TTC549 (cell line): ENCODE measurements around the gene CDH8.

ENCODE experiments used
- FAIRE-seq: peaks from 2 replicates; lab custom pipeline; 2012; peaks lifted over from hg19 to GRCh38; lab: Jason Lieb, UNC

Gene CDH8

DNA sequence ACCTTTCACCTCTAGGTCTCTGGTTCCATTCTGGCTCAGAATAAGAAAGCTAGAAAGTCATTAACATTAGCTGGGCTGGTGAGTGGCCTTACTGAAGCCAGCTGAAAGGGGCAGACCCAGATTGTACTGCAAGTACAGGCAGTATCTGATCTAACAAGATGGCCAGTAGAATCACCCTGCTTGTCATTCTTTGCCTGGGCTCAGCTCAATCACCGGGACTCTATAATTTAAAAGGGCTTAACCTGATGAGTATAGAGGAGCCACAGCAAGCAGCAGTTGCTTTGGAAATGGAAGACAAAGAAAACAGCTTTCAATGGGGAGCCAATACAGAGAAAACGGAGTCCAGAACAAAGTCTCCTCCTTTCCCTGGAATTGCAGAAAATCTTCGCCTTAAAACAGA is 13.6 kb downstream of the CDH8 start:
- FAIRE-seq: no peak

DNA sequence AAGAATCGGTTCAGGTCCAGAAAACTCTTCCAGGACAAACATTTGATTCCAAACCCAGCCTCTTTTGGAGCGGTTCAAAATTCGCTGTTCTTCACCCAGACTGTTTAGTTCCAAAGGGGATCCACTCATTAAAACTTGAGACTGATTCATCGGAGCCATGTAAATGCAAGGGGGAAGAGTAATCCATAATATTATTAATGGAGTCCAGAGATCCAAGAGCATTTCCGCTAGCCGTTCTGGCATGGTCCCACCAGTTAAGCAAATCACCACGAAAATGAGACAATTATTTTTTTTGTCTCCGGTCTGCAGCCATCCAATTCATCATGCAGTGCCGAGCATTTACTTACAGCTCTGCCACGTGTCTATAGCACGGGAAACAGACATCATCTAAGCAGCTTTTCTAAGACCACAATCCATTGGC is 15.1 kb downstream of the CDH8 start:
- no peak for FAIRE-seq

DNA sequence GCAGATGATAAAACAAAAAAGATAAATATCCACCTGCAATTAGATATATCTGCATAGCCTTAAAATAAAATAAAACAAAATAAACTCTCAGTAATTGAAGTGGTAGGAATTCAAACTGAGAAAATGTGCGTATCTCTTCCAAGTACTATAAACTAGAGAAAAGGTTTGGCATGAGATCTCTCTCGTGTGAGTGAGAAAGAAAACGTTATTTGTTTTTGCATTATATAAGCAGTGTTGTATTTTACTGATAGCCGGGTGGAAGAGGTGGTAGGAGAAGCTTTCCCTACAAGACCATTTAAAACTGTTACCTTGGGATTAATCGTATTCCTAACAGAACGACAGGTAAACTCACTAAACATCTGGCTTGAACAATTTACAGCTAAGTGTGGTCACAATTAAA is 15.6 kb downstream of the CDH8 start:
- no peak for FAIRE-seq

DNA sequence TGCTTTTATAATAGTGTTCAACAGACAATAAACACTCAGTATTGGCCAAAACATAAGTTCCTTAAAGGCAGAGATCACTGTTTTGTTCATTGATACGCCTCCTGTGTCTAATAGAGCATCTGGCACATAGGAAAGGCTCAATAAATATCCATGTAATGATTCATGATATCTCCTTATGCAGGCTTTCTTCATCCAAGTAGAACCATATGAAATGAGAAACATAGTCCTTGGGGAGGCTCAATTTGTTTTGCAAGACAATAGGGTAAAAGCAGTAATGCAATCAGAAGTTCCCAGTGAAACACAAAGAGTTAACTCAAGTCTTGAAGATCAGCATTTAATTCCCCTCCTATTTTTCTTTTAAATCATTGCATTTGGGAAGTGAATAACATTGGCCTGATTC is 16.4 kb downstream of the CDH8 start:
- FAIRE-seq: no peak

DNA sequence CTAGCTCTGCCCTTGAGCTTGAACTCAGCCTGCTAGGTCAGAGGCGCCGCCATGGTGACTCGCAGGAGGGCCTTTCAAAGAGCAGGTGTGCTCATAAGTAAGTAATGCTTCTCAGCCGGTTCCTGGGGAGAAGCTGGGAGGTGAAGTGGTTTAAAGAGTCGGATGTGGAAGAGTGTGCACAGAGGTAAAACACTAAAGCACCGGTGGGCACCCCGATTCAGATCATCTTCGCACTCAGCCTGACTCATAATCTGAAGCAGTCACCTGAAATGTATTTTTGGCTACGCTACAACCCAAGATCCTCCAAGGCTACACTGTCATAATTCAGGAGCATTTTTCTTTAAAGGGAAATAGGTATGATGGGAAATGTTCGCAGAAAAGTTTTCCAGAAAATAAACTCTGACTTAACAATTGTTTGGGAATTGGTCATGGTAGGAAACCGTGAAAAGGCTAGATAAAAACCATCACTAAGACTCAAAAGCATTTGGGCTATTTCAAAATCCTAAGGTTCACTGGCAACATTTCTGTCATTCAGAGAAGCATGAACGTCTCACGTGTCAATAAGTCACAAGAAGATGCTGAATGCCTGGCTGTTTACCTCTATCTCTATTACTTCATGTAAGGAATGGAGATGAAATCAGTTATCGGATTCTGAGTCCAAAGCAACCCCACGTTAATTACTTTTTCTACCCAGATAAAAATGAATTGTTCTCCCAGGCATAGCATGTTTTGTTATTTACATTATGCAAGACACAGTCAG is 17.8 kb downstream of the CDH8 start:
- FAIRE-seq: no peak

DNA sequence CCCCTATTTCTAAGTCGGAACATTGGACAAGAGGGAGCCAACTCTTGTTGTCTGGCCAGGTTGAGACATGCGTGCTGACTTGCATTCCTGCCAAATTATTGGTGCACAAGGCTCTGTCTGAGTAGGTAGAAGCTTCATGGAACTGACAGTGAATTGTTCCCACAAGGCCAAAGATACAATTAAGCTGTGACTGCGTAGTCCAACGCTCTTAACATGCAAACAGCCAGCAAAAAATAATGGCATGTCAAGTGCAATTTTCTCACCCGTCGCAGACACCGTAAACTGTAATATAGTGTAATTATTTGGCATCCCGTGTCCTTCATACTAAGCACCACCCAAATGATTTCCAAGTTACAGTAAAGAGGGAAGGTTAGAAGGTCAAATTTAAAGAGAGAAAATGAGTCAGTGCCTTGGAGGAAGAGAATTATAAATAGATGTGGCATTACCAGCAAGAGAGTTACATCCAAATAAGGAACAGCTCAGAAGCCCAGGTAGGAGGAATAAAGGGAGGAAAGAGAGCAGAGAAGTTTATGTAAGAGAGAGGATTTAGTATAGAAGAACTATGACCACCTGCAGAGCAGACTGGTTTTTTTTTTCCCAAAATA is 21.8 kb downstream of the CDH8 start:
- FAIRE-seq: no peak

DNA sequence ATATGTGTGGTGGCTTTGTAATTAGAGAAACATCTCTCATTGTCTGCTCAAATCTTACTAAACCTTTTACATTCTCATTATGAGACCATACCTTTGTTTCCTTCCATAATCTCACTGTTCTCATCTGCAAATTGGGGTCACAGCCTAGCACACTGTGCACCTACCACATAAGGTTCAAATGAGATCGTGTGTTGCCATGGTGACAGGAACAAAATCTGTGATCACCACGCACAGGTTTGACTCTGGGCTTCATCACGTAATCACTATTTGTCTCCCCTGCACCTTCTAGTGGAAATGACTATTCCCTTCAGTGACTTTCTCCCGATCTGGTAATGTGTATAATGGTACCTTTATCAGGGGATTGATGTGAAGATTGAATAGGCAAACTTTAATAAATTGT is 26.1 kb downstream of the CDH8 start:
- FAIRE-seq: no peak

DNA sequence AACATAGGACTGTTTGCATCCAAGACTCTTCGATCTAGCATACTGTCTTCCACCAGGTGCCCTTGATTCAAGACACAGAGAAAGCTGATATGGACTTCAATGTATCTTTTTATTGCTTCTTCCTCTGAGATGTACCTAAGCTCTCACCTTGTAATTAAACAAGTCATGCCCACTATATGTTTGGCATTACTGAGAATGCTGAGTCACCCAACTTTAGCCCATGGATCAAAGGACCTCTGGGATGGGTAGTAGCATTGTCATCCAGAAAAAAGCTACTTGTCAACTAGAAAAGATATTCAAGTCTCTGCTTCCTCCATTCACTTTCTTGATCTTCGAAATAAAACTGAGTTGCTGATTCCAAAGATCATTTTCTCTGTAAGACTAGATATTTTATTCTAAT is 37.8 kb downstream of the CDH8 start:
- no peak for FAIRE-seq

DNA sequence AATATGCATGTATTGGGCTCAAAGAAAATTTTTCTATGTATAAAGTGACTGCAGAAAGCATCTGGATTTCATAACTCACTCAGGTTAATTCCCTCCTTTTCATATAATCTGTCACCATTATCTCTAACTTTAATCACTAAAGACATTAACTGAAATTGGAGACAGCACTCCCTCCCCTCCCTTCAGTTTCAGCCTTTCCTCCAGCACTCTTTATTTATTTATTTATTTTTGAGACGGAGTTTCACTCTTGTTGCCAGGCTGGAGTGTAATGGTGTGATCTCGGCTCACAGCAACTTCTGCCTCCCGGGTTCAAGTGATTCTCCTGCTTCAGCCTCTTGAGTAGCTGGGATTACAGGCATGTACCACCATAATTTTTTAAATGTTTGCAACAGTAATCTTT is 43.1 kb downstream of the CDH8 start:
- FAIRE-seq: no peak

DNA sequence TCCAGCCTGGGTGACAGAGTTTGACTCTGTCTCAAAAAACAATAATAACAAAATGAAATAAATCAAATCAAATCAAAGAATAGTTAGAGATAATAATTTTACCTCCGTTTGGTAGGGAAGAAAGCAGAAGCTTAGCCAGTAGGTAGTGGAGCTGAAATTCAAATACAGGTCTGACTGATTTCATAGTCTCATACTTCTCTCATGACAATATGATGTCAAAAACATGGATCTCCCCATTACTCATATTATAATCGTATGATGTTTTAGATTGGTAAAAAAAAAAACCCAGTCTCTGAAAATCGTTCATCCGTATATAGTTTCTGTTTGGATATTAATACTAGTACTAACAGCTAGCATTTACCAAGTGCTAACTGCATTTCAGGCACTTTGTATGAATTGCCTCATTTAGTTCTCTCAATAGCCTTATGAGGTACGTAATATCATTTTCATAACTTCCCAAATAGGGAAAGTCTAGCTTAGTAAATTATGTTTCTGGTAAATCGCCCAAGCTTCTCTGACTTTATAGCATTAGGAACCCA is 48.7 kb downstream of the CDH8 start:
- no peak for FAIRE-seq

DNA sequence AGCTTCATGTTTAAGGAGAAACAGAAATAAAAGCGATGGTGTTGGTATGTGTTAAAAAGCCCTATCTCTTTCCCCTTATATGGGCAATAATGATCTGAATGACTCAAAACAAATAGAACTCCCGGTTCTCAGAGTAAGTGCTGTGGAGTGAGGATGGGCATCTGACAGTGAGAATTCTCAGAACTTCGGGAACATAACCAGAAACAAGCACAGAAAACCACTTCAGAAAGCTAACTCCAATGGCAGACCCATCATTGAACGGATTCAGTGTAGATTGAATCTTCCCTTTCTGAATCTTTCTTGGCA is 67.2 kb downstream of the CDH8 start:
- no peak for FAIRE-seq

DNA sequence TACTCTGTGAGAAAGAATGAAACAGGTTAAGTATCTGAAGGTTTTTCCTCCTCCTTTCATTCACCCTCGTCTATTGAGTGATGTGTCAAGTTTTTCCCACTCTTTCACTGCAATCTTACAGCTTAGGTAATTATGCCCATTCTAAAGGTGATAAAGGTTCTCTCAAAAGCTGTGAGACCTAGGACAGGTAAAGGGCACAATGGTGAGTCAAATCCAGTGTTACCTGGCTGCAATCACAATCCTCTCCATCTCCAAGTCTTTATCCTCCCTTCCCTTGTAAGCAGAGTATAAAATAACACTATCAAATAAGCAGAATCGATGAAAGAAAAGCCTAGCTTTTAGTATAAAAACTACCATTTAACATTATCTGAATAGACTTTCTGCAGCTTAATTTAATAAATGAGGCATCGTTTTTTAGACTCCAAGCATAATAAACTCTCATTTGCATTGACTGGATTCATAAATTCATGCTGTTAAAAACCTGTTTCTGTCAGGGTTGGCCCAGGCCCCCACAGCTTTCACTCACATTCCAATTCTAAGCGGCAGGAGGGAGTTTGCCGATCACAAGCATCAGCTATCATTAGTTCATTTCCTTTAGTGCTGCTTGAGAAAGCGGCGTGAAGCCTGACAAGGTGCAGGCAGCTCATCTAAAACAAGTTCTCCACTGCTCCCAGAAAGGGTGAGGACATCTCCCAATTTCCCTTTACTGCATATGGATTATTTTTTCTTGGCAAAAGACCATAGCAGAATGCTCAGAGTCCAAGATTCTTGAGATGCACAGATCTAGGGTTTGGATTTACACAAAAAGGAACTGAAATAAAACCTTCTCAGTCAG is 67.8 kb downstream of the CDH8 start:
- no peak for FAIRE-seq

DNA sequence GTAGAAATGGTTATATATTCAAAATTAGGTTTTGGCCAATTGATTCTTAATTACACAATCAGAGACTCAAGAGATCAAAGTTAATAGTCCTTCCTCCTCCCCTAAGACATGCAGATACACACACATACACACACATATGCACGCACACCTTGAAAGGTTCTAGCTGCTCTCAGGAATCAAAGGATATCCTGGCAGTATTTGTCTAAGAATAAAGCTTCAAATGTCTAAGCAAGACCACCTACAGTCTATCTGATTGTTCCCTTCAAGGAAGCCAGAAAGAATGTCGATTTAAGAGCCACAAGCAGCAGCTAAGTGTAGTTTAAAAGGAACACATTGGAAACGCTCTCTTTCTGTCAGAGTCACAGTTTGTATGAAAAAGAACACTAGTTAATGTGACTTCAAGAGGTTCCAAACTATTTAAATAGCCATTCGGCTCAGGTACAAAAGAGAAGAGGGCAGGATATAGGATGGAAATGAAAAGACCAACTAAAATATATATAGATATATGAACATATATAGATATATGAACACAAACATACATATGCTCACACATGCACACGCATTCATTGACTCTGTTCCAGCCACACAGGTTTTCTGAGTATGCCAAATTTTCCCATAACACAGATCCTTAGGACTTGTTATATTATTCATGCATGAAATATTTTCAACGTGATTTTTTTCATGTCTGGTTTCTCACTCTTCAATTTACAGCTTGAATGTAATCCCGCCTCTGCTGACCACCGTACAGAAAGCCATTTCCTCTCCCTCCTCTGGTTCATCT is 79.0 kb downstream of the CDH8 start:
- FAIRE-seq: no peak

DNA sequence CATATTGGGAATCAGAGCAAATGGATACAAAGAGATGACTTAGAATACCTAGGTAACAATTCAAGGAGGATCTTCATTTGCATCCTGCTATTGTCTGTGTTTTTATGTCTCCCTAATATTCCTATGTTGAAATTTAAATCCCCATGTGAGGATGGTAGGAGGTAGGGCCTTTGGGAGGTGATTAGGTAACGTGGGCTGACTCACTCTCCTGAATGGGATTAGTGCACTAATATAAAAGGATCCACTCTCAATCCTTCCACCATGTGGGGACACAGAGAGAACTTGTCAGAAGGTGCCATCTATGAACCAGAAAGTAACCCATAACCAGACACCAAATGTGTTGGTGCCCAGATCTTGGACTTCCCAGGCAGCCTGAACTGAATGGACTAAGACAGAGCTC is 83.4 kb downstream of the CDH8 start:
- FAIRE-seq: no peak

DNA sequence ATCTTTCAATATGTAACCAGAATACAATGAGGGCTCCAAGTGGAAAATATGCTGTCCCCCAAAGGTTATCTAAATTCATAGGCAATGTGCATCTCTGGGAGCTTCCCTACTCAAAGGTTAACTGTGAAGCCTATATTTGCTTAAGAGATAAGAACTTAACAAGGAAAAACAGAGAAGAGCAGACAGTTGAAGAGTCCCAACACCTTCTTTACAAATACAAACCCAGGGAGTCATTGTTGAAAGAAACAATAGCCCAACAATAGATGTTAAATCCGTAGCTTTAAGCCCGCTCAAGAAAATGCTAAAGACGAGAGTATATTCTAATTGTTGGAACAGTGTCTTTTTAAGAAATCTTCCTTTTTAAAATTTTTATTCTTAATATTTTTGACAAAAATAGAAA is 87.8 kb downstream of the CDH8 start:
- no peak for FAIRE-seq

DNA sequence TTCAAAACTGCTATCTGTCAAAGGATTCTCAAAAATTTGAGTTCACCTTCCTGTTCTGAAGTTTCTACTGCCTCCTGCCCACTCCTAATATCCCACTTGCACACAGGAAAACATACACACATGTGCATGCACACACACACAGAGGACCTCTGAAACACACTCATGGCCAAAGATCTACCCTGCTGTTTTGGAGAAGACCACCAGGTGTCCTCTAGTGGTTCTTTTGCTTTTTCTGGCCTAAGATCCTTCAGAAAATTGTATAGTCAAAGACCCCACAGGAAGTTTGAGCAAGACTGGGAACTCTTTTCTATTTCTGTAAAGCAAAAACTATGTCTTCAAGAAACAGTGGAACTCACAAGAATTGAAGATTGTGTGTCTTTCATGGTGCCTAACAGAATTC is 90.2 kb downstream of the CDH8 start:
- no peak for FAIRE-seq

DNA sequence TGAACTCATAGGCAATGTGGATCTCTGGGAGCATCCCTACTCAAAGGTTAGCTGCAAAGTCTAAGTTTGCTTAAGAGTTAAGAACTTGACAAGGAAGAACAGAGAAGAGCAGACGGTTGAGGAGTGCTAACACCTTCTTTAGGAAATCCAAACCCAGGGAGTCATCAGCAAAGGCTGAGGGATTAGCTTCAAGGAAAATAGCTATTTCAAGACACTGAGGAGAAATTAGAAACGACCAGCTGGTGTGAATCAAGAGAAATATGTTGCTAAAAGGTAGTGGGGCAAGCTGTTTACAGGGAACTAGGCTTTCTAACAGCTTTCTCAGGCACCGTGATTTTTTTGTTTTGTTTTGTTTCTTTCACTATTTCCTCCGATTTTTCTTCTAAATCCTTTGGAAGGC is 90.7 kb downstream of the CDH8 start:
- FAIRE-seq: no peak

DNA sequence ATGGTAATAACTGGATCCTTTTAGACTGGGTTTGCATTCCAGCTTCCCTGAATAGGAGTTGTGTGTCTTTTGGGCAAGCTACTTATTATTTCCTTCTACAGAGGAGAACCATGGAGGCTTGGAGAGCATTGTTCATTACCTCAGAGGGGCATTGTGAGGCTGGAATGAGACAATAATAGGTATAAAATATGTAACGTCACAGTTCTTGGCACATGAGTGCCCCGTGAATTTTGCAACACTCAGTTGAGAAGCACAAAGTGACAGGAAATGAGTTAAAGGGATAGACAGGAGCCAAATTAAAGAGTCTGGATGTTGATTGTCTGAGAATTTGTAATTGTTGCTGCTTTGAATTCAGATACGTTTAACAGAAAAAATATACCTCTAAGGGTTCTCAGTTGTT is 92.2 kb downstream of the CDH8 start:
- no peak for FAIRE-seq

DNA sequence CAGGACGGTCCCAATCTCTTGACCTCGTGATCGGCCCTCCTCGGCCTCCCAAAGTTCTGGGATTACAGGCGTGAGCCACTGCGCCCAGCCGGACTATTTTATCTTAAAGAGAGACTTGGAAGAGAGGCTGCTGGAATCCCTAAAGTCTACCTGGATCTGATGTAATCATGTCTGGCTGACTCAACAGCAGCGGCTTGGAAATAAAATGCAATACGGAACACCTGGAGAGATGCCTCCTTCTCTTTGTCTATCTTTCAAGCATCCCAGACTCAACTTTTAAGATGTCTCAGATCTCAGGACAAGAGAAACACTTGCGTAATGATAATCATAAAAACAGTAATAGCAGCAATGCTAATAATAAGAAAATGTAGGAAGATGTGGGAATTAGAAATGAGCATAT is 95.6 kb downstream of the CDH8 start:
- FAIRE-seq: no peak

DNA sequence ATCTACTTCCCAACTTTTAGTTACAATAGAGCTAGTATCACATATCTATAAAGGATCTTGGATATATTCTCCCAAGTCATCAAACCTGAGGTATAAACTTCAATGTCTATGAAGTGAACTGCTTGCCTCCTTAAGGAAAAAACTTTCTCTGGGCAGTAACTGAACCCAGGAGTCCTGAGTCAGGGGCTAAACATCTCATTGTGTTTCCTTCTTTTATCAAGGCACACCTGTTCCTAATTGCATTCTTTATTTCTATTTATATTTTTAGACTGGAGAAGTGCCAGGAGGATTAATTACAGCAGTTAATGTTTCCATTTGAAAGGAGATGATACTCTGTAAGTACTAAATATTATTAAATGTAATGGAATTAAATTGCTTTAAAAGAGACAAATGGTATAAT is 98.6 kb downstream of the CDH8 start:
- FAIRE-seq: no peak

DNA sequence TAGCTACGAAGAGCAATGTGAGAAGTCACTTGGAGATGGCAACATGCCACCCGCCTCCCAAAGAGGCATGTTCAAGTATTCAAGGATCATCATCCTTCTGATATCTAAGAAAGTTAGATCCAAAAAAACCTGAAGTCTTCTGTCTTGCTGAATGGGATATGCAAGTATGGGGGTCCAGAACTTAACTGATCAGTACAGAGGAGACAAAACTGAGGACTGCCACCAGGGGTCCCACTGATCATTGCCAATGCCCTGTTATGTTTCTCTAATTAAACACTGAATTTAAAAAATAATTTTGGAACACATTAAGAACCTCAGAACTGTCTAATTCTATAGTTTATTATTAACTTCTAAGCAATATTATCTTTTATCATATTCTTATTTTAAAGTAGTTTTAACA is 99.7 kb downstream of the CDH8 start:
- no peak for FAIRE-seq

DNA sequence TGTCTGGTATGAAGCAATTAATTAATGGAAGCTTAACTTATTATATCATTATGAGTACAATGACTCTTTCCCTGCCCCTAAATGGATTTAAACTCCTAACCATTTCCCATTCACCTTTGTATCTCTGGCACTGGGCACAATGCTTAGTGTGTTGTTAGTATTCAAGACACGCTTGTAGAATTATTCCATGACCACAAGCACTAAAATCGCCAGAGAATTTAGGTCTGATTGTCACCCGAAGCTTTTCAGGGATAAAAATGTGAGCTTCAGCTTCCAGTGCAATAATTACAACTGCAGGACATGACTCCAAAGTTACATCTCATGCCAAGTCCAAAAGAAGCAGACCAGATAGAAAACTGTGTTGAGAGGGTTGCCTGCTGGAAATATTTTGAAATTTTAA is 101.6 kb downstream of the CDH8 start:
- no peak for FAIRE-seq

DNA sequence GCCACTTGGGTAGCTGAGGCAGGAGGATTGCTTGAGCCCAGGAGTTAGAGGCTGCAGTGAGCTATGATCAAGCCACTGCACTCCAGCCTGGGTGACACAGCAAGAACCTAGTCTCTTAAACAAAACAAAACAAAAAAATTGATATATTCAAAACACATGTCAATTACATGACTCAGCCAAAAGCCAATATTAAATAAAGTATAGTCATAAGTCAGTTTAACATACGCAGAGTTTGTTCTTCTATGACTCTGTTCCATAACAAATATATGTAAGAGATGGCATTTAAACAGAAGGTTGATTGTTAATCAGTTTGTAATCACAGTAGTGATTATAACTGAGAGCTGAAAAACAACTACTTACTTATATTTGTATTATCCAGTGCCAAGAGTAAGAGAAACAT is 106.5 kb downstream of the CDH8 start:
- no peak for FAIRE-seq
